Measurements from ENCODE around the gene SPIRE2.
"Not testable (repeated sequence)": the region's sequence is repeated elsewhere in the genome, so short reads cannot be mapped to it uniquely, and the experiment has no call there.

Gene SPIRE2

GRCh38 chr16:89871895-89872294 lies 43.6 kb downstream of the SPIRE2 start:
- no peak for DNase-seq

GRCh38 chr16:89873109-89873971 lies 45.1 kb downstream of the SPIRE2 start, which contains the start of gene TCF25:
TSS of gene TCF25 (plus strand) at chr16:89873592. CDS start at chr16:89873668, 76 bp downstream.
- peak; percentile 86 for DNase-seq

GRCh38 chr16:89873972-89874689 lies 45.9 kb downstream of the SPIRE2 start:
- DNase-seq: peak; percentile 93

GRCh38 chr16:89879123-89879522 lies 50.8 kb downstream of the SPIRE2 start:
- not testable (repeated sequence) for DNase-seq

GRCh38 chr16:89880477-89881367 lies 52.4 kb downstream of the SPIRE2 start:
- no peak for DNase-seq

GRCh38 chr16:89881368-89881730 lies 53.1 kb downstream of the SPIRE2 start:
- DNase-seq: no peak

- no peak for DNase-seq
Measured at GRCh38 chr16:89883346-89884040, 55.2 kb downstream of the SPIRE2 start.

- no peak for DNase-seq
Measured at GRCh38 chr16:89884041-89884421, 55.8 kb downstream of the SPIRE2 start.

GRCh38 chr16:89887243-89887642 lies 59.0 kb downstream of the SPIRE2 start:
- no peak for DNase-seq

- no peak for DNase-seq
Measured at GRCh38 chr16:89890200-89890599, 61.9 kb downstream of the SPIRE2 start.

GRCh38 chr16:89890886-89891657 lies 62.8 kb downstream of the SPIRE2 start:
- DNase-seq: no peak

- DNase-seq: no peak
Measured at GRCh38 chr16:89892055-89892630, 63.9 kb downstream of the SPIRE2 start.

- DNase-seq: no peak
Measured at GRCh38 chr16:89892635-89893034, 64.4 kb downstream of the SPIRE2 start.

- no peak for DNase-seq
Measured at GRCh38 chr16:89893642-89894548, 65.6 kb downstream of the SPIRE2 start.

- DNase-seq: no peak
Measured at GRCh38 chr16:89895482-89896250, 67.4 kb downstream of the SPIRE2 start.

- no peak for DNase-seq
Measured at GRCh38 chr16:89897204-89897603, 68.9 kb downstream of the SPIRE2 start.

GRCh38 chr16:89898201-89898967 lies 70.1 kb downstream of the SPIRE2 start:
- DNase-seq: no peak

GRCh38 chr16:89899879-89900481 lies 71.7 kb downstream of the SPIRE2 start:
- peak; percentile 50 for DNase-seq
